ENCODE measurements around the gene FN1.

The FN1 gene

DNA sequence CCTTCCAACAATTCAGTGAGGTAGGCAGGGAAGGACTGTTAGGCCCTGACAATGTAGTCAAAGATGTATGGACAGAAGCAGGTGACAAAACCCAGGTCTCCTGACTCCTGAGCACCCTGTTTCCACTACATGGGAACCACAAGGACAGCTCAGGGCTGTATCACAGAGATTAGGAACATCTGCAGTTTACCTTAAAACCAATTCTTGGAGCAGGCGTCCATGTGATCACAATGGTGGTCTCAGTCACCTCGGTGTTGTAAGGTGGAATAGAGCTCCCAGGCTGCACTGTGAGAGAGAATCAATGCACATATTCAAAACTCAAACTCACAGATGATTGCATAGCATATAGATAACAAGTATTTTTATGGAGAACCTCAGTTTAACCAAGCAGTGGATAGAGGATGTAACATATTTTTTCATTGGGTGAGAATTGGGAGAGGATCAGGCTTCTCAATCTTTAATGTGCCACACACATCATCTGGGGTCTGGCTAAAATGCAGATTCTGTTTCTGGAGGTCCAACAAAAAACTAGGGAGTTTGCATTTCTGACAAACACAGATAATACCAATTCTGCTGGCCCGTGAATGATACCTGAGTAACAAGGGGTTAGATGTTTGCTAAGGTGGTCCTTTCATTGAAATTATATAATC is 36.7 kb downstream of the FN1 start:
- TF ChIP-seq, protein P1, sequence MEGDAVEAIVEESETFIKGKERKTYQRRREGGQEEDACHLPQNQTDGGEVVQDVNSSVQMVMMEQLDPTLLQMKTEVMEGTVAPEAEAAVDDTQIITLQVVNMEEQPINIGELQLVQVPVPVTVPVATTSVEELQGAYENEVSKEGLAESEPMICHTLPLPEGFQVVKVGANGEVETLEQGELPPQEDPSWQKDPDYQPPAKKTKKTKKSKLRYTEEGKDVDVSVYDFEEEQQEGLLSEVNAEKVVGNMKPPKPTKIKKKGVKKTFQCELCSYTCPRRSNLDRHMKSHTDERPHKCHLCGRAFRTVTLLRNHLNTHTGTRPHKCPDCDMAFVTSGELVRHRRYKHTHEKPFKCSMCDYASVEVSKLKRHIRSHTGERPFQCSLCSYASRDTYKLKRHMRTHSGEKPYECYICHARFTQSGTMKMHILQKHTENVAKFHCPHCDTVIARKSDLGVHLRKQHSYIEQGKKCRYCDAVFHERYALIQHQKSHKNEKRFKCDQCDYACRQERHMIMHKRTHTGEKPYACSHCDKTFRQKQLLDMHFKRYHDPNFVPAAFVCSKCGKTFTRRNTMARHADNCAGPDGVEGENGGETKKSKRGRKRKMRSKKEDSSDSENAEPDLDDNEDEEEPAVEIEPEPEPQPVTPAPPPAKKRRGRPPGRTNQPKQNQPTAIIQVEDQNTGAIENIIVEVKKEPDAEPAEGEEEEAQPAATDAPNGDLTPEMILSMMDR (IDR thresholded peaks at IDR 0.05), result no peak
- no peaks in the 10 kb centered on the region for H3K9me3 ChIP-seq
- peaks cover 65 to 80% (median 78%) of the 10 kb centered on the region in 3 donors for H3K36me3 ChIP-seq
- H3K27ac ChIP-seq, result peak overlapping the region in 1 of 2 donors; percentile 63
- H3K4me1 ChIP-seq, result peaks cover 0 to 79% (median 12%) of the 10 kb centered on the region in 4 donors
- H3K27me3 ChIP-seq, result no peaks in the 10 kb centered on the region
- intact Hi-C loops (cut with DNase I; ENCODE audit: low total_unique reads), result no loop called here
- no peak overlapping the region for H3K4me3 ChIP-seq
- no peak for DNase-seq

DNA sequence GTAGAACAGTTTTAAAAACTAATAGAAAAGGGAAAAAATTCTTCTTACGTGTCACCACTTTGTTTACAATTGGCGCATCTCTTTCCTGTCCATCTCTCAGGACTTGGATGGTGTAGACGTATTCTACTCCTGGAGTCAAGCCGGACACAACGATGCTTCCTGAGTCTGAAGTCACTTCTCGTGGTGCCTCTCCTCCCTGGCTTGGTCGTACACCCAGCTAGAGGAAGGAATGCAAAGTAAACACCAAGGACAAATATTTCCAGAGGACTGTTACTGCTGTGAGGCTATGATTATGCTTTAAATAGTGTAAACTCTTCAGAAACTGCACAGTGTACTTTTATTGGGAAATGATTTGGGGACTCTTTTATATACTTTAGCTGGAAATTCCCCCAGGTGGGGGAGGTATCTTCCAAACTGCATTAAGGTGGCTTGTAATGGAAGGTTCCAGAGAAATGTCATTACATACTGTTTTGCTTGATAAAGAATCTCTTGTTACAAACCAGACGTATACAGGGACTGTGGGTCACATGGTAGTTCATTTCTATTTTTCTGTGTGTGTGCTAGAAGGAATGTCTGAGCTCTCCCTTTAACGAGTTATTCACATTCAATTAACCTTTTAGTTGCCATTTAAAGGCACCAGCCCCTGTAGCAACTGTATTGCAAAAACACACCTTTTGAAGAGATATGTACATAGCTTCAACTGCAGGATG is 38.1 kb downstream of the FN1 start:
- no peak for DNase-seq
- H3K36me3 ChIP-seq, result peaks cover 67 to 80% (median 78%) of the 10 kb centered on the region in 3 donors
- intact Hi-C loops (cut with DNase I; ENCODE audit: low total_unique reads), result no loop called here
- H3K9me3 ChIP-seq, result no peaks in the 10 kb centered on the region
- no peaks in the 10 kb centered on the region for H3K27me3 ChIP-seq
- peaks cover 0 to 67% (median 12%) of the 10 kb centered on the region in 4 donors for H3K4me1 ChIP-seq
- H3K27ac ChIP-seq, result peak overlapping the region; percentile 23 to 63
- H3K4me3 ChIP-seq, result no peak overlapping the region
- TF ChIP-seq, protein P1 (IDR thresholded peaks at IDR 0.05), result peak in 1 of 2 experiments; percentile 23

DNA sequence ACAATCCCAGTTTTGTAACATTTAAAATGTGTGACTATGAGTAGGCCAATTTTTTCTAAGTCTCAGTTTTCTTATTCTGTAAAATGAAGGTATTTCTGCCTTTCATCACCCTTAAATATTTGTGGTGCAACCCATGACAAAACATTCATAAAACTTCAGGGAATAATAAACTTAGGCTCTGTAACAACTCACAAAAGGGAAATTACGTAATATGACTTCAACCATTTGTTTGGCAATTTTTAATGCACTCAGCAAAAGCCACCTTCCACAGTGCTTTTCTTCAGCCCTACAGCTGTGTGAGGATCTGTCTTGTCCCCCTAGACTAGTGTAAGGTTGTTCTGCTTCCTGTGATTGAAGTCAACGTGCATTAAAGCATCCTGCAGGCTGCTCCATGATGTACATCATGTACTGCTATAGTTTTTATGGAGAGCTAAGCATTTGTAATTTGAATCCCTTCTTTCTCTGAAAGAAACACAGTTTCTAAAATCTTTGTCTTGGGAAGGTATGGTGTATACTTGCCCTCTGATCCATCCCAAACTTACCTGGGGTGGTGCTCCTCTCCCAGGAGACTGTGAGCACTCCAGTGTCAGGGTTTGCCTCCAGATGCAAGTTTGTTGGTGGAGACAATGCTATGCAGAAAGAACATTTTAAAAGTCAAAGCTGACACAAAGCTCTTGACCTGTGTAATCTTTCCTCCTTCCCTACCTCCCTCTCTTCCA is 39.1 kb downstream of the FN1 start:
- H3K27me3 ChIP-seq, result no peaks in the 10 kb centered on the region
- no peak for DNase-seq
- TF ChIP-seq, protein P1 (IDR thresholded peaks at IDR 0.05), result no peak
- H3K9me3 ChIP-seq, result no peaks in the 10 kb centered on the region
- H3K4me1 ChIP-seq, result peaks cover 0 to 56% (median 8%) of the 10 kb centered on the region in 4 donors
- peaks cover 76 to 85% (median 81%) of the 10 kb centered on the region in 3 donors for H3K36me3 ChIP-seq
- intact Hi-C loops (cut with DNase I; ENCODE audit: low total_unique reads), result no loop called here
- peak overlapping the region; percentile 45 to 63 for H3K27ac ChIP-seq
- H3K4me3 ChIP-seq, result no peak overlapping the region

DNA sequence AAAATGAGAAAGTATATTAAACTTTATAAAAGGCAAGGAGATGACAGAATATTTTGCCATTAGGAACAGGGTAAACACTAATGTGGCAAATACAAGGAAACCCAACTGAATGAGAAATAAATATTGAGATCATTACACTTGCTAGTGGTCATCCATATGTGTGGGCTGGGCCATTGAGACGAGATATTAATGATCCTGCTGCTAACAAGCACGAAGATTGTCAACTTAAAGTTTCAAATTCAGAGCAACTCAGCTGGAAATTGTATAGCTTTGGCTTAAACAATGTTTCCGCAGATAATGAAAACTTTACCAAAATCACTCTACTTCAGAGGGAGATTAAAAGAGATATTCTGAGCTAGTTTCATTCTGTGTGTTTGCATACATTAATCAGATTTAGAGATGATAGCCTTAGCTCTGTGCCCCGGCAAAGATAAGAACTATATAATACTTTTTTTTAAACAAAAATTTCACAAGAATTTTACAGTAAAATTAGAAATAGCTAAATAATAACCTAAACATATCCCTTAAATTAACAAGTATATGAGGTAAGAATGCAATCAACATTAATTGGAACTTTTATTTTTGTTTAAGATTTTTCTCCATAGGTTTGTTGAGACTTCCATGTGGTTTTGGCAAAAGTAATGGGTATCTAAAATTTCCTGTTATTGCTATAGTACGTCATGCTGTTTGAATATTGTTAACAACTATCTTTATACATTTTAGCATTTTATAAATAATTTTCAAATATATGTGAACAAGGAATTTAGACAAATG is 40.0 kb downstream of the FN1 start:
- intact Hi-C loops (cut with DNase I; ENCODE audit: low total_unique reads), result no loop called here
- peak overlapping the region in 1 of 2 donors; percentile 63 for H3K27ac ChIP-seq
- no peak for DNase-seq
- H3K4me3 ChIP-seq, result no peak overlapping the region
- no peaks in the 10 kb centered on the region for H3K9me3 ChIP-seq
- H3K4me1 ChIP-seq, result peaks cover 0 to 49% (median 8%) of the 10 kb centered on the region in 4 donors
- peaks cover 83 to 94% (median 89%) of the 10 kb centered on the region in 3 donors for H3K36me3 ChIP-seq
- no peaks in the 10 kb centered on the region for H3K27me3 ChIP-seq
- TF ChIP-seq, protein P1 (IDR thresholded peaks at IDR 0.05), result no peak

All from tibial artery (tissue), 4 donors.